ENCODE results near the gene PACRG.

PACRG gene

DNA sequence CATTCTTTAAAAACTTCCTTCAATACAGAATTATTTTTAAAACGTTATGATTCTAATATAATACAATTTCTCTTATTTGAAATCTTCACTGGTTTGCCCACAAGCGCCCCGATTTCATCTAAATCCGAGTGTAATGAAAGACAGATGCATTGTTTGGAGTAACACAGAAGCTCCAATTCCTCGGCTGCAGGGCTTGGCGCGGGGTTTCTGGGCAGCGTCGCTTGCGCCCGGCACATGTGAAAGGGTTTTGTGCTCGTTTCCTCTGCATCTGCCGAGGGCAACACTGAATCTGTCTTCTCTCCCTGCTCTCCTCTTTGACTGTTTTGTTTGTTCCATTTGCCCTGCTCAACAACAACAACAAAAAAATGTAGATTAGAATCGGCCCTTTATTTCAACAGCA is 438.1 kb downstream of the PACRG start:
- no peak for TF ChIP-seq Cebpa-rat (IDR thresholded peaks at IDR 0.05)
- Histone ChIP-seq H3K4me2 (no peak overlapping the region), H3K9ac (no peak overlapping the region), H3K27me3 (no peaks in the 10 kb centered on the region), H3K36me3 (no peaks in the 10 kb centered on the region), H3K27ac (no peak overlapping the region), H3K4me3 (no peak overlapping the region), H3K4me1 (no peaks in the 10 kb centered on the region), H4K20me1 (no peaks in the 10 kb centered on the region), H3K9me3 (no peaks in the 10 kb centered on the region)

GRCh38 chr6:163166507-163166906 is 438.7 kb downstream of the PACRG start:
- no peaks in the 10 kb centered on the region for H3K4me1 ChIP-seq
- H3K27me3 ChIP-seq: no peaks in the 10 kb centered on the region
- no peak for TF ChIP-seq Cebpa-rat (IDR thresholded peaks at IDR 0.05)
- H3K36me3 ChIP-seq: no peaks in the 10 kb centered on the region
- no peak overlapping the region for H3K27ac ChIP-seq
- H3K9me3 ChIP-seq: no peaks in the 10 kb centered on the region
- H4K20me1 ChIP-seq: no peaks in the 10 kb centered on the region
- H3K9ac ChIP-seq: no peak overlapping the region
- H3K4me3 ChIP-seq: no peak overlapping the region
- no peak overlapping the region for H3K4me2 ChIP-seq

DNA sequence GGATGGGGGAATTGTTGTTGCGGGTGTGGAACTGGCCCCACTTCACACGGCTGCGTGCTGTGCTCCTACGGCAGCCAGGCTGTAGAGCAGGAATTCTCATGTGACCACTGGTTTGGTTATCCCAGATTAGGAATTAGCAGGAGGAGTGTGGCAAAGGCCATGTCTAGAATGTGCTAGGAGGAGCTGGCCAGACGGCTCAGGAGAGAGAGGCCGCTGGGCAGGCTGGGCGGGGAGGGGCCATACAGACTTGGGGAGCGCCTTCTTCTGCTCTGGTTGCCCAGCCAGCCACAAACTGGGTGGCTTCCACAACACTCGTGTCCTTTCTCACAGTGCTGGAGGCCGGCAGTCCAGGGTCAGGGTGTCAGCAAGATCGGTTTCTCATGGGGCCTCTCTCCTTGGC is 441.7 kb downstream of the PACRG start:
- H4K20me1 ChIP-seq: no peaks in the 10 kb centered on the region
- H3K27ac ChIP-seq: no peak overlapping the region
- no peaks in the 10 kb centered on the region for H3K9me3 ChIP-seq
- H3K27me3 ChIP-seq: no peaks in the 10 kb centered on the region
- no peak overlapping the region for H3K4me3 ChIP-seq
- TF ChIP-seq Cebpa-rat (IDR thresholded peaks at IDR 0.05): no peak
- no peaks in the 10 kb centered on the region for H3K36me3 ChIP-seq
- H3K4me1 ChIP-seq: no peaks in the 10 kb centered on the region
- H3K9ac ChIP-seq: no peak overlapping the region
- no peak overlapping the region for H3K4me2 ChIP-seq

GRCh38 chr6:163170294-163170883 is 442.6 kb downstream of the PACRG start:
- Histone ChIP-seq H3K4me1 (no peaks in the 10 kb centered on the region), H4K20me1 (no peaks in the 10 kb centered on the region), H3K27ac (no peak overlapping the region), H3K4me3 (no peak overlapping the region), H3K9ac (no peak overlapping the region), H3K27me3 (no peaks in the 10 kb centered on the region), H3K36me3 (no peaks in the 10 kb centered on the region), H3K9me3 (no peaks in the 10 kb centered on the region), H3K4me2 (no peak overlapping the region)
- TF ChIP-seq Cebpa-rat (IDR thresholded peaks at IDR 0.05): no peak

DNA sequence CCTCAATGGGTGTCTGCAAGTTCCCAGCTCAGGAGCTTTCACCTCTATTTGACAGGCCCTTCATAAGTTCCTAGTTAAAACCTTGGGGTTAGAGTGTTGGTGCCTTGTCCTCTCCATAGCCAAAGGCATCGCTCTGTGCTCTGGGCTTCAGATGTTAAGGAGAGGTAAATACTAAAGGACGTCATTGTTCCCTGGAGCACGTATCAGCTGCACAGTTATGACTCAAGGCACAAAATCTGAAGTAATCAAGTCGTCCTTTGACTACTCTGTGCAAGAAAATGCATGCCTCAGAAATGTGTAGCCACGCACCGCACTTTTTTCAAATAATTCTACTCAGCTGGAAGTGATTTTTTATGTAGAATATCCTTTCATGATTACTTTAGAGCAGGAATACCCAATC is 446.0 kb downstream of the PACRG start:
- Histone ChIP-seq H3K27ac (no peak overlapping the region), H3K4me3 (no peak overlapping the region), H3K36me3 (no peaks in the 10 kb centered on the region), H3K9me3 (no peaks in the 10 kb centered on the region), H3K4me2 (no peak overlapping the region), H3K9ac (no peak overlapping the region), H3K27me3 (no peaks in the 10 kb centered on the region; the same call in 1 of the 2 replicates), H3K4me1 (no peaks in the 10 kb centered on the region), H4K20me1 (no peaks in the 10 kb centered on the region)
- TF ChIP-seq Cebpa-rat (IDR thresholded peaks at IDR 0.05): no peak

- Histone ChIP-seq H3K9me3 (no peaks in the 10 kb centered on the region), H3K4me1 (no peaks in the 10 kb centered on the region), H3K4me3 (no peak overlapping the region), H3K4me2 (no peak overlapping the region), H4K20me1 (no peaks in the 10 kb centered on the region), H3K36me3 (no peaks in the 10 kb centered on the region), H3K27ac (no peak overlapping the region), H3K9ac (no peak overlapping the region), H3K27me3 (no peaks in the 10 kb centered on the region; the same call in 1 of the 2 replicates)
- no peak for TF ChIP-seq Cebpa-rat (IDR thresholded peaks at IDR 0.05)
These were observed 447.5 kb downstream of the PACRG start for GRCh38 chr6:163175301-163175700.

- Histone ChIP-seq H3K27ac (no peak overlapping the region), H3K9me3 (no peaks in the 10 kb centered on the region), H3K4me2 (no peak overlapping the region), H4K20me1 (no peaks in the 10 kb centered on the region), H3K27me3 (no peaks in the 10 kb centered on the region; the same call in 1 of the 2 replicates), H3K9ac (no peak overlapping the region), H3K4me1 (no peaks in the 10 kb centered on the region), H3K4me3 (no peak overlapping the region), H3K36me3 (no peaks in the 10 kb centered on the region)
- no peak for TF ChIP-seq Cebpa-rat (IDR thresholded peaks at IDR 0.05)
These were observed 448.3 kb downstream of the PACRG start for GRCh38 chr6:163176097-163176496.

DNA sequence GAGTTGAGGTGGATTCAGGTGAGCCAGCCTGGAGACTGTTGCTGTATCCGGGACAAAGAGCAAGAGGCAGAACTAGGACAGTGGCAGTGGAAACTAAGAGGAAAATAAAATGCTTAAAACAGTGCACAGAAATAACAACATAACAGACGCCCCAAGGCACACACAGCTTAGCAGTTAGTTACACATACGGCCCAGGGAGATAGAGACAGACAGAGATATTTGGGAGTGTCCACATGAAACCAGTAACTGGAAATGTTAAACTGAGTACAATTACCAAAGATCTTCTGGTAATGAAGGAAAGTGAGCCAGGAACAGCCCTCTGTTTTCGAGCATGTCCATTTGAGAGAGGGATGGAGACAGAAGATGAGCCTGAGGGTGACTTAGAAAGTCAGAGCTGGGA is 449.2 kb downstream of the PACRG start:
- no peak overlapping the region for H3K4me3 ChIP-seq
- no peaks in the 10 kb centered on the region for H3K36me3 ChIP-seq
- H3K27me3 ChIP-seq: no peaks in the 10 kb centered on the region; the same call in 1 of the 2 replicates
- no peak overlapping the region for H3K4me2 ChIP-seq
- H3K27ac ChIP-seq: no peak overlapping the region
- H3K4me1 ChIP-seq: no peaks in the 10 kb centered on the region
- no peaks in the 10 kb centered on the region for H4K20me1 ChIP-seq
- no peak for TF ChIP-seq Cebpa-rat (IDR thresholded peaks at IDR 0.05)
- H3K9ac ChIP-seq: no peak overlapping the region
- H3K9me3 ChIP-seq: no peaks in the 10 kb centered on the region

DNA sequence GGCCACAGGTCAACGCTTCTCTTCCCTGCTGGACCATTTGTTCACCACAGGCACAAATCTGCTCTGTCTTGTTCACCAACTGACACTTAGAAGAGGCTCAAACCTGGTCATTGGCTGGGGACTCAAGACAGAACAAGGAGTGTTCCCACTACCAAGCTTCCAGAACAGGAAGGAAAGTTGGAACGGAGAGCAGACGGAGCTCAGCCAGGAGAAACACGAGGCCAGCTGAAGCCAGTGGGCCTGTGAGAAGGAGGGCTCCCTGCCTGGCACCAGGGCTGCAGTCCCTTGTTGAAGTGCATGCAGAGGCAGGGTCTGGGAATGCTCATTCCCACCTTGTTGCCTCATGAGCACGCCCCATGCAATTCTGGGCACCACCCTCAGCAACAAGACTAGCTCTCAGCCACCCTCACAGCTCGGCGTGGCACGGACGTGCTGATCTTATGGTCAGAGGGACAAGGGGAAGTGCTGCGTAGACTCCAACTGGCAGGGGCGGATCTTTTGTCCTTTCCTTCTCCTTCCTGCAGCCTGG is 450.2 kb downstream of the PACRG start:
- Histone ChIP-seq H4K20me1 (no peaks in the 10 kb centered on the region), H3K27ac (no peak overlapping the region), H3K9ac (no peak overlapping the region), H3K27me3 (no peaks in the 10 kb centered on the region; the same call in 1 of the 2 replicates), H3K4me1 (no peaks in the 10 kb centered on the region), H3K4me3 (no peak overlapping the region), H3K9me3 (no peaks in the 10 kb centered on the region), H3K4me2 (no peak overlapping the region), H3K36me3 (no peaks in the 10 kb centered on the region)
- no peak for TF ChIP-seq Cebpa-rat (IDR thresholded peaks at IDR 0.05)

DNA sequence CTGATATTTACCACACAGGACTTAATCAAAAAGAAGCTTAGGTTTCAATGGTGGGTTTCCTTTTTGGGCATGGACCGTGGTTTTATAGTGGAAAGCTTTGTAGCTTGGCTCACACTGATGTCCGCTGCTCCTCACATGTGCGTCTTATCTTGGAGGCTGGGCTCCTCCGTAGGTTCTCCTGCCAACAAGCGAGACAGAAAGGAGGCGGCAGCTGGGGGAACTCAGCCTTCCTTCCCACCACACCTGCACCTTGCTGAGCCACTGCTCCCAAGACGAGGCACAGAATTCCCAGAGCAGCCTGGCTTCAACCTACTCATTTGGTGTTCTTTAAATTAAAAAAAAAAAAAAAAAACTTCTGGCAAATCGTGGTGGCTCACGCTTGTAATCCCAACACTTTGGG is 451.3 kb downstream of the PACRG start:
- H3K9ac ChIP-seq: no peak overlapping the region
- H3K27me3 ChIP-seq: no peaks in the 10 kb centered on the region; the same call in 1 of the 2 replicates
- no peak overlapping the region for H3K4me3 ChIP-seq
- no peaks in the 10 kb centered on the region for H4K20me1 ChIP-seq
- H3K4me2 ChIP-seq: no peak overlapping the region
- no peaks in the 10 kb centered on the region for H3K4me1 ChIP-seq
- no peaks in the 10 kb centered on the region for H3K36me3 ChIP-seq
- TF ChIP-seq Cebpa-rat (IDR thresholded peaks at IDR 0.05): no peak
- H3K27ac ChIP-seq: no peak overlapping the region
- H3K9me3 ChIP-seq: no peaks in the 10 kb centered on the region

DNA sequence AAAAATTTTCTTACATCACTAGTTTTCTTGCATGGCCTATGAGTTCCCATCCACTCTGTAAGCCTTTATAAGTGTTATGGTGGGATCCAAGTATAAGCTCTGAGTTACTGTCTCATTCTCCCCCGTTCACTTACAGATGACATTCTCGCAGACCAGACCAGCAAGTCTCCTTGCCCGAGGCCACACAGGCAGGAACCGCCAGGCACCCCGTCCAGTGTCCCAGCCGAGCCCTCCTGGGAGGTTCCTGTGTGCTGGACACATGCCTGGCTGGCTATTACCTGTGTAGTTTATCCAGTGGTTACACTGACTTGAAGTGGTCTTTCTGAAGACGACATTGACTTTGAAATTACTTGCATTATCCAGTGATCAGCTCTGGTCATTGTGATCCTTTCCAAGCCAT is 451.9 kb downstream of the PACRG start:
- Histone ChIP-seq H3K4me2 (no peak overlapping the region), H3K4me3 (no peak overlapping the region), H3K36me3 (no peaks in the 10 kb centered on the region), H3K9me3 (no peaks in the 10 kb centered on the region), H3K4me1 (no peaks in the 10 kb centered on the region), H3K27me3 (no peaks in the 10 kb centered on the region; the same call in 1 of the 2 replicates), H3K27ac (no peak overlapping the region), H4K20me1 (no peaks in the 10 kb centered on the region), H3K9ac (no peak overlapping the region)
- no peak for TF ChIP-seq Cebpa-rat (IDR thresholded peaks at IDR 0.05)

Data from BLaER1 (cell line).